ENCODE data around the gene ACACA.
A peak's percentile ranks its signal among the peaks of the same experiment; 100 is the strongest.

The ACACA gene

GRCh38 chr17:37084372-37084771 is 322.3 kb downstream of the ACACA start:
- DNase-seq = no peak
- H3K36me3 ChIP-seq = peaks cover 48% of the 10 kb centered on the region
- TF ChIP-seq CTCF (IDR thresholded peaks at IDR 0.05; ENCODE audit: low read depth, low read length) = no peak
- no peaks in the 10 kb centered on the region for H3K9me3 ChIP-seq
- H3K4me1 ChIP-seq = peaks cover 3% of the 10 kb centered on the region; the same call in 1 of the 2 replicates
- no peaks in the 10 kb centered on the region for H3K27me3 ChIP-seq
- no peak overlapping the region for H3K4me3 ChIP-seq (ENCODE audit: low read depth, low read length)

GRCh38 chr17:37083456-37083855 is 323.2 kb downstream of the ACACA start:
- Histone ChIP-seq H3K4me1 (peaks cover under 1% of the 10 kb centered on the region; the same call in 1 of the 2 replicates), H3K9me3 (no peaks in the 10 kb centered on the region)

GRCh38 chr17:37082985-37083384 is 323.7 kb downstream of the ACACA start:
- no peaks in the 10 kb centered on the region for H3K9me3 ChIP-seq
- peaks cover 36% of the 10 kb centered on the region for H3K36me3 ChIP-seq
- no peak for TF ChIP-seq CTCF (IDR thresholded peaks at IDR 0.05; ENCODE audit: low read depth, low read length)
- no peaks in the 10 kb centered on the region for H3K4me1 ChIP-seq
- DNase-seq = no peak
- no peak overlapping the region for H3K4me3 ChIP-seq (ENCODE audit: low read depth, low read length)
- H3K27me3 ChIP-seq = no peaks in the 10 kb centered on the region

More at GRCh38 chr17:37083456-37083855, 323.2 kb downstream of the ACACA start:
- Histone ChIP-seq H3K4me3 (ENCODE audit: low read depth, low read length) (no peak overlapping the region), H3K27me3 (no peaks in the 10 kb centered on the region), H3K36me3 (peaks cover 40% of the 10 kb centered on the region)
- TF ChIP-seq CTCF (IDR thresholded peaks at IDR 0.05; ENCODE audit: low read depth, low read length) = no peak
- no peak for DNase-seq

GRCh38 chr17:37082311-37082860 is 324.2 kb downstream of the ACACA start:
- H3K36me3 ChIP-seq = peaks cover 31% of the 10 kb centered on the region
- H3K4me1 ChIP-seq = no peaks in the 10 kb centered on the region
- H3K27me3 ChIP-seq = no peaks in the 10 kb centered on the region
- TF ChIP-seq CTCF (IDR thresholded peaks at IDR 0.05; ENCODE audit: low read depth, low read length) = no peak
- no peak for DNase-seq
- H3K4me3 ChIP-seq (ENCODE audit: low read depth, low read length) = no peak overlapping the region
- no peaks in the 10 kb centered on the region for H3K9me3 ChIP-seq

- peak; percentile 29 for TF ChIP-seq CTCF (IDR thresholded peaks at IDR 0.05; ENCODE audit: low read depth, low read length)
- Histone ChIP-seq H3K36me3 (peaks cover 20% of the 10 kb centered on the region), H3K9me3 (no peaks in the 10 kb centered on the region), H3K4me3 (ENCODE audit: low read depth, low read length) (no peak overlapping the region), H3K27me3 (no peaks in the 10 kb centered on the region), H3K4me1 (no peaks in the 10 kb centered on the region)
- DNase-seq = no peak
Measured at GRCh38 chr17:37081287-37081686, 325.3 kb downstream of the ACACA start.

- no peak for TF ChIP-seq CTCF (IDR thresholded peaks at IDR 0.05; ENCODE audit: low read depth, low read length)
- H3K36me3 ChIP-seq = peaks cover 5% of the 10 kb centered on the region
- no peaks in the 10 kb centered on the region for H3K4me1 ChIP-seq
- H3K4me3 ChIP-seq (ENCODE audit: low read depth, low read length) = no peak overlapping the region
- no peak for DNase-seq
- no peaks in the 10 kb centered on the region for H3K27me3 ChIP-seq
- no peaks in the 10 kb centered on the region for H3K9me3 ChIP-seq
Measured at GRCh38 chr17:37079735-37080134, 326.9 kb downstream of the ACACA start.

Data from BE2C (cell line).